ENCODE measurements around the gene PODN. TPM values are rescaled to one million over a fixed set of nuclear protein-coding genes. Genes with fewer than 3 reads are reported as not detected.

Gene PODN
- total RNA-seq, 1 experiment from 2014 or later = 0.17 TPM

DNA sequence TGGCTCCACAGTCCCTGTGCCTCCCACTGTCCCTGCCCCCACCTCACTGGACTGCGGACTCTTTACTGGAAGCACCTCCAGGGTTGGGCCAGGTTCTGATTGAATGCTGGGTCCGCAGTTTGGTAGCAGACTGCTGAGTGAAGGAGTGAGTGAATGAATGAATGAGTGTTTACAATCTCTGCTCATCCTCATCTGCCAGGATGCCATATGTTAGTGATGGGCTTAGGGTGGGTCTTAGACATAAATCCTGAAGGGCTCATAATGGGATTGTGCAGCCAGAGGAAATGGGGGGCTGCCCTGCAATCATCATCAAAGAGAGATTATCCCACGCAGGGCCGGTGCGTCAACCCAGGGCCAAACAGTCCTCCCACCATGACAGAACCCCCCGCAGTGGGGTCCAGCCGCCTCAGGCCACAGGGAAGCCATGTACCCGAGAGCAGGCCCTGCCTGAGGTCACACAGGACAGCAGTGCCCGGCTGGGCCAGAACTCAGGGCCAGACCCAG lies 54.3 kb downstream of the PODN start:
- no peak overlapping the region for H2BK20ac ChIP-seq (ENCODE audit: low read depth, low read length, poor library complexity, severe bottlenecking)
- no peak overlapping the region for H3T11ph ChIP-seq (ENCODE audit: low read length)
- no peaks in the 10 kb centered on the region for H3K27me3 ChIP-seq (ENCODE audit: insufficient read depth, low read length)
- H2AFZ ChIP-seq (ENCODE audit: low read length) = no peak overlapping the region
- no peak overlapping the region for H2AK5ac ChIP-seq (ENCODE audit: insufficient read length, low read length)
- peaks cover 2% of the 10 kb centered on the region for H4K20me1 ChIP-seq (ENCODE audit: control insufficient read depth, insufficient read depth, insufficient read length)
- no peaks in the 10 kb centered on the region for H3K36me3 Mint-ChIP-seq (ENCODE audit: insufficient read depth in 1 of 3, low read depth in 3 of 3)
- H3K27me3 Mint-ChIP-seq (ENCODE audit: low read depth) = peaks cover 32% of the 10 kb centered on the region
- H3K9ac ChIP-seq (ENCODE audit: extremely low read depth, insufficient read length, low read length) = no peak overlapping the region
- H3K23me2 ChIP-seq (ENCODE audit: insufficient read length, low read depth, low read length, poor library complexity, severe bottlenecking) = no peaks in the 10 kb centered on the region
- no peak overlapping the region for H2BK15ac ChIP-seq (ENCODE audit: low read depth, low read length)
- H4K8ac ChIP-seq (replicated peaks; ENCODE audit: insufficient read length, low read depth, low read length) = no peak overlapping the region
- peaks cover 4% of the 10 kb centered on the region for H3K4me1 ChIP-seq (ENCODE audit: insufficient read depth, low read length)
- H2BK120ac ChIP-seq (ENCODE audit: low read depth, low read length, poor library complexity, severe bottlenecking) = no peak overlapping the region
- H3K9me3 ChIP-seq (ENCODE audit: control insufficient read depth, low read depth, low read length) = no peaks in the 10 kb centered on the region
- no peak overlapping the region for H4K91ac ChIP-seq (ENCODE audit: insufficient read length, low read depth, low read length)
- no peak overlapping the region for H2BK5ac ChIP-seq (ENCODE audit: insufficient read length, low read length)
- H3K4me2 ChIP-seq (ENCODE audit: insufficient read depth, insufficient read length, low read length) = no peak overlapping the region
- H3K4ac ChIP-seq (ENCODE audit: low read depth, low read length) = no peak overlapping the region
- H3K18ac ChIP-seq (ENCODE audit: insufficient read length, low read depth, low read length) = no peak overlapping the region
- no peak overlapping the region; a peak in 1 of 5 replicates for H3K4me3 Mint-ChIP-seq
- no peak overlapping the region for H3K23ac ChIP-seq (ENCODE audit: insufficient read length, low read depth, low read length)
- WGBS (ENCODE audit: extremely low coverage, insufficient read length, low lambda C conversion rate) = no CpG with 5 or more reads among the region's 9 CpGs
- H3K79me2 ChIP-seq (ENCODE audit: insufficient read depth, low read length) = no peaks in the 10 kb centered on the region
- no peak overlapping the region for H4K5ac ChIP-seq (ENCODE audit: insufficient read length, low read depth, low read length)
- H3K4me1 Mint-ChIP-seq = peaks cover 42 to 61% of the 10 kb centered on the region in 2 experiments
- no peak overlapping the region for H3K14ac ChIP-seq (ENCODE audit: insufficient read depth, low read length)
- DNase-seq = no peak
- H2BK12ac ChIP-seq (ENCODE audit: insufficient read length, low read depth, low read length) = no peak overlapping the region
- H3K9me3 Mint-ChIP-seq = peaks cover 4 to 9% of the 10 kb centered on the region in 2 experiments; a peak in 3 of 5 replicates
- no peak overlapping the region for H3K27ac ChIP-seq (ENCODE audit: insufficient read length, low read depth, low read length)
- TF ChIP-seq CTCF (conservative IDR thresholded peaks at IDR 0.05) = no peak
- H3K56ac ChIP-seq (ENCODE audit: insufficient read length, low read depth, low read length) = no peak overlapping the region
- peak overlapping the region in 2 of 3 experiments; percentile 30 to 66; a peak in 2 of 7 replicates for H3K27ac Mint-ChIP-seq
- no peaks in the 10 kb centered on the region for H3K79me1 ChIP-seq (ENCODE audit: insufficient read depth, low read depth, low read length, poor library complexity, severe bottlenecking)

Data from H9 (cell line).